SK-N-SH (cell line): Measurements from ENCODE around the gene LTB4R.

Experiments
- CHD2 ChIP-seq: fragments of 150-350 bp; IDR thresholded peaks from 2 replicates; pipeline ENCODE4 v1.6.1; 2018; ENCODE audit warnings: low read length; ENCODE audit not compliant: partially characterized antibody
- CTCF ChIP-seq: fragments of 200-600 bp; sonication (generic); IDR thresholded peaks from 2 replicates; pipeline ENCODE4 v1.6.1; 2017; ENCODE audit warnings: antibody characterized with exemption, mild to moderate bottlenecking, moderate library complexity
- NFIC ChIP-seq: IDR thresholded peaks from 2 replicates; pipeline ENCODE4 v1.4.0; 2012; ENCODE audit warnings: borderline replicate concordance
- TAF1 ChIP-seq: IDR thresholded peaks from 2 replicates; pipeline ENCODE4 v1.6.1; 2012; ENCODE audit warnings: low read depth, mild to moderate bottlenecking, low read length, moderate library complexity, borderline replicate concordance

- TF ChIP-seq TAF1 (no peak), CTCF (no peak), CHD2 (no peak), NFIC (no peak)
These were observed 29.7 kb upstream of the LTB4R start for GRCh38 chr14:24281636-24282035.
